Activated CD8-positive, alpha-beta T cell treated with anti-CD3 and anti-CD28 coated beads, Interleukin-2, amount 10 ng/mL, durations not matched to agents 7 days and 5 days (primary cell): ENCODE measurements around the gene GPSM3. TPM values are rescaled to one million over a fixed set of nuclear protein-coding genes. Genes with fewer than 3 reads are reported as not detected.
"Not testable (repeated sequence)": the region's sequence is repeated elsewhere in the genome, so short reads cannot be mapped to it uniquely, and the experiment has no call there.

ENCODE experiments used
- ATAC-seq: fragments of 150-1000 bp; cut with Tn5 transposase; one replicate; pipeline ENCODE4 v1.10.0; 2021; ENCODE audit warnings: moderate library complexity
- CTCF ChIA-PET: fragments of 350-600 bp; sonication (Branson Sonifier 250); formaldehyde crosslinking; loops from one replicate; lab custom pipeline; 2021; ENCODE audit warnings: antibody characterized with exemption; lab: Charles Lee
- POLR2A ChIA-PET: fragments of 350-600 bp; sonication (Branson Sonifier 250); formaldehyde crosslinking; loops from one replicate; lab custom pipeline; 2021; ENCODE audit warnings: antibody characterized with exemption; lab: Charles Lee
- DNase-seq: peaks from one replicate; pipeline ENCODE4 v3.0.0-alpha.2; 2020
- H3K27ac Mint-ChIP-seq: one replicate; pipeline ENCODE4 v1.8.0; 2021; ENCODE audit warnings: mild to moderate bottlenecking, mixed read lengths
- H3K27me3 Mint-ChIP-seq: one replicate; pipeline ENCODE4 v1.8.0; 2021; ENCODE audit warnings: low read depth, mixed read lengths
- H3K36me3 Mint-ChIP-seq: one replicate; pipeline ENCODE4 v1.8.0; 2021; ENCODE audit warnings: low read depth, mixed read lengths
- H3K4me1 Mint-ChIP-seq: one replicate; pipeline ENCODE4 v1.8.0; 2021; ENCODE audit warnings: low read depth, mixed read lengths
- H3K4me3 Mint-ChIP-seq: one replicate; pipeline ENCODE4 v1.8.0; 2021; ENCODE audit warnings: mild to moderate bottlenecking, mixed read lengths
- H3K9me3 Mint-ChIP-seq: one replicate; pipeline ENCODE4 v1.8.0; 2022; ENCODE audit warnings: mixed read lengths; ENCODE audit not compliant: insufficient read depth
- total RNA-seq, 2 experiments: library from RNA; stranded (reverse); gene quantifications; one replicate each; pipeline ENCODE4 v1.2.3, GENCODE V29; 2021

GPSM3 gene
- total RNA-seq, 2 experiments from 2014 or later, result 216 to 223 TPM

- ATAC-seq (no peak), DNase-seq (no peak)
- no peaks in the 10 kb centered on the region for H3K9me3 Mint-ChIP-seq
- ChIA-PET POLR2A (no interaction called here), CTCF (no interaction called here)
- peaks cover 1% of the 10 kb centered on the region for H3K36me3 Mint-ChIP-seq
- no peak overlapping the region for H3K4me3 Mint-ChIP-seq
- peaks cover 9% of the 10 kb centered on the region for H3K4me1 Mint-ChIP-seq
- H3K27ac Mint-ChIP-seq, result no peak overlapping the region
- H3K27me3 Mint-ChIP-seq, result peaks cover 11% of the 10 kb centered on the region
Observed at GRCh38 chr6:32200711-32201475, 8.4 kb upstream of the GPSM3 start.

DNA sequence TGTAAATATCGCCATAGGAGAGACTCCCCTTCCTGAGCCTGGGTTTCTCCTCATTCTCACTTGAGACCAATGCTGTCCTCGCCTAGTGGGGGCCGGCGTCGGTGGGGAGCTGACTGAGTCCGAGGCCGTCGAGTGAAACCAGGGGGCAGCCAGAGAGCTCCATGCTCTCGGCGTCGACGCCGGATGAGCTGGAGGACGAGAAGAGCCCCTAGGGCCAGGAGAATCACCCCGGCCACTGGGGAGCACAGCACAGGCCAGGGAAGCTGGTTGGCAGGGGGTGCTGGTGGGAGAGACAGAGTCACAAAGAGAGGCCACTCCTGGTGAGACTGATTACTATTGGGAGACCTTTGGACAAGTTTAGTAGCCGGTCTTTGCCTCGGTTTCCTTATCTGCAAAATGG is 6.4 kb upstream of the GPSM3 start:
- no peak overlapping the region for H3K4me3 Mint-ChIP-seq
- ChIA-PET CTCF (no interaction called here), POLR2A (no interaction called here)
- H3K27me3 Mint-ChIP-seq, result peaks cover 2% of the 10 kb centered on the region
- ATAC-seq, result no peak
- no peaks in the 10 kb centered on the region for H3K9me3 Mint-ChIP-seq
- no peak for DNase-seq
- H3K27ac Mint-ChIP-seq, result no peak overlapping the region
- peaks cover 25% of the 10 kb centered on the region for H3K4me1 Mint-ChIP-seq
- H3K36me3 Mint-ChIP-seq, result peaks cover 1% of the 10 kb centered on the region

DNA sequence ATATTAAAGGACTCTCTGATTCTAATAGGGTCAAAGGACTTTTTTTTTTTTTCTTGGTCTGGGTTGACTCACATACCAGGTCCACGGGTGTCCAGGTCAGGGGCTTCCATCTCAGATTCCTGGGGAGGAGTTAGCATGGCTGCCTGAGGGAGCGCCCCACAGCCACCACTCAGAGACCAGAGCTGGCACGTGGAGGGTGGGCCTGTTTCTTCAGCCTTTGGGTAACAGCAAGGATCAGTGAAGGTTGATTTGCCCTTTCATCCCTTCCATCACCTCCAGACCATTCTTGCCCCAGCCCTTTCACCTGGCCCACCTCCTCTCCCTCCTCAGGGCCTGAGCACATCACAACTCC is 5.9 kb upstream of the GPSM3 start:
- no peak for ATAC-seq
- Mint-ChIP-seq H3K27ac (no peak overlapping the region), H3K27me3 (no peaks in the 10 kb centered on the region), H3K4me3 (no peak overlapping the region), H3K4me1 (peaks cover 30% of the 10 kb centered on the region), H3K36me3 (peaks cover 1% of the 10 kb centered on the region), H3K9me3 (no peaks in the 10 kb centered on the region)
- ChIA-PET POLR2A (no interaction called here), CTCF (no interaction called here)
- DNase-seq, result no peak

DNA sequence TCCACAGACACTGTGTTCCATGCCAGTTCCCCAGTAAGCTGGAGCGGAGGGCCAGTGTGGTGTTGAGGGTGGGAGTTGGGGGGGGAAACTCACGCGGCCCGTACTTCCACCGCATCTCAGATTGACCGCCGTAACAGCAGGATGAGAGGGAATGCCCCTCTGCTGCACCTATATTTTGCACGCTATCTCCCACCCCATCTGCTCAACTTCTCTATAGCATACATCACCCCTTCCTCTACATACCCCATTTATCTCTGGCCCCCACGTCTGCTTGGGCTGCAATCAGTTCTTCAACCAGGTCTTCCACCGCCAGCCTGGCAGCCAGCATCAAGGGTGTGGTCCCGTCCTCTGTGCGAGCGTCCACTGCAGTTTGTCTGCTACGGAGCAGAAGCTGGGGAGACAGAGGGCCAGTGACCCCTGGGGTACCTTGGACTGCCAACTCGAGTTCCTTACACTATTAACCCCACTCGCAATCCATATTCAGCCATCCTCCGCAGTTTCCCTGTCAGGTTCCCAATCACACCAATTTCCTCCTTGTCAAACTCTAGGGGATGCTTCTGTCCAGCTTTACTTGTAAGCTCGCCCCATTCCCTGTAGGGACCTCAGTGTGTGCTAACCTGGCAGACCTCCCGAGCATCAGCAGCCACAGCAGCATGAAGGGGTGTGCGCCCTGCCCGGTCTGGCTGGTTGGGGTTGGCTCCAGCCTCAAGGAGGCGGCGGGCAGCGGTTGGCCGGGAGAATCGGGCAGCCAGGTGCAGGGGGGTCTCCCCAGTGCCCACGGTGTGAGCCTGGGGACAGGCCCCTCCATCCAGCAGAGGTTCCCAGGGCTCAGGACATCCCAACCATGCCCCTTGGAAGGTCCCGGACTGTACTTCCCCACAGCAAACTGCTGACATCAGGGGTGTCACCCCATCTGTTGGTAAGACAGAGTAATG is 4.5 kb upstream of the GPSM3 start:
- Mint-ChIP-seq H3K4me3 (peak overlapping the region; percentile 97), H3K9me3 (no peaks in the 10 kb centered on the region), H3K27me3 (no peaks in the 10 kb centered on the region), H3K4me1 (peaks cover 33% of the 10 kb centered on the region), H3K36me3 (peaks cover 6% of the 10 kb centered on the region), H3K27ac (peak overlapping the region; percentile 99)
- CTCF ChIA-PET, result interaction anchor here (1.4 to 2.7 kb wide), 3 partner anchors 20 to 78 kb away, joined by 4 to 28 read pairs (median 25); partner anchors contain the start of genes AGPAT1, ATF6B and FKBPL
- DNase-seq, result no peak
- no peak for ATAC-seq
- POLR2A ChIA-PET, result interaction anchor here (0.6 to 1.1 kb wide), 5 partner anchors 21 to 1320 kb away, joined by 3 to 5 read pairs (median 3); partner anchors contain the start of gene ATF6B

- H3K27me3 Mint-ChIP-seq, result no peaks in the 10 kb centered on the region
Observed at GRCh38 chr6:32195902-32196681, 3.6 kb upstream of the GPSM3 start.

GRCh38 chr6:32195652-32195901 is 3.1 kb upstream of the GPSM3 start:
- Mint-ChIP-seq H3K9me3 (no peaks in the 10 kb centered on the region), H3K36me3 (peaks cover 18% of the 10 kb centered on the region), H3K4me1 (peaks cover 33% of the 10 kb centered on the region), H3K27me3 (no peaks in the 10 kb centered on the region), H3K4me3 (peak overlapping the region; percentile 97), H3K27ac (peak overlapping the region; percentile 99)
- DNase-seq (peak; percentile 100), ATAC-seq (peak; percentile 90)
- ChIA-PET POLR2A (interaction anchor here (1.0 to 1.5 kb wide), 7 partner anchors 18 to 650 kb away, joined by 3 to 6 read pairs (median 4); partner anchors contain the start of genes AGPAT1, C6orf47 and TAP2), CTCF (interaction anchor here (0.8 to 2.7 kb wide), 23 partner anchors 11 to 789 kb away, joined by 3 to 28 read pairs (median 4); partner anchors contain the start of genes AGPAT1, ATF6B, DXO and FKBPL)

More at GRCh38 chr6:32195902-32196681, 3.6 kb upstream of the GPSM3 start:
- DNase-seq (peak; percentile 76), ATAC-seq (peak; percentile 4)
- H3K4me1 Mint-ChIP-seq, result peaks cover 33% of the 10 kb centered on the region
- CTCF ChIA-PET, result interaction anchor here (0.8 to 2.7 kb wide), 22 partner anchors 10 to 789 kb away, joined by 3 to 28 read pairs (median 4); partner anchors contain the start of genes AGPAT1, ATF6B, DXO and FKBPL
- H3K4me3 Mint-ChIP-seq, result peak overlapping the region; percentile 97
- peak overlapping the region; percentile 99 for H3K27ac Mint-ChIP-seq
- H3K9me3 Mint-ChIP-seq, result no peaks in the 10 kb centered on the region
- POLR2A ChIA-PET, result interaction anchor here (0.6 to 1.5 kb wide), 10 partner anchors 19 to 1319 kb away, joined by 3 to 6 read pairs (median 4); partner anchors contain the start of genes AGPAT1 and TAP2
- peaks cover 15% of the 10 kb centered on the region for H3K36me3 Mint-ChIP-seq

DNA sequence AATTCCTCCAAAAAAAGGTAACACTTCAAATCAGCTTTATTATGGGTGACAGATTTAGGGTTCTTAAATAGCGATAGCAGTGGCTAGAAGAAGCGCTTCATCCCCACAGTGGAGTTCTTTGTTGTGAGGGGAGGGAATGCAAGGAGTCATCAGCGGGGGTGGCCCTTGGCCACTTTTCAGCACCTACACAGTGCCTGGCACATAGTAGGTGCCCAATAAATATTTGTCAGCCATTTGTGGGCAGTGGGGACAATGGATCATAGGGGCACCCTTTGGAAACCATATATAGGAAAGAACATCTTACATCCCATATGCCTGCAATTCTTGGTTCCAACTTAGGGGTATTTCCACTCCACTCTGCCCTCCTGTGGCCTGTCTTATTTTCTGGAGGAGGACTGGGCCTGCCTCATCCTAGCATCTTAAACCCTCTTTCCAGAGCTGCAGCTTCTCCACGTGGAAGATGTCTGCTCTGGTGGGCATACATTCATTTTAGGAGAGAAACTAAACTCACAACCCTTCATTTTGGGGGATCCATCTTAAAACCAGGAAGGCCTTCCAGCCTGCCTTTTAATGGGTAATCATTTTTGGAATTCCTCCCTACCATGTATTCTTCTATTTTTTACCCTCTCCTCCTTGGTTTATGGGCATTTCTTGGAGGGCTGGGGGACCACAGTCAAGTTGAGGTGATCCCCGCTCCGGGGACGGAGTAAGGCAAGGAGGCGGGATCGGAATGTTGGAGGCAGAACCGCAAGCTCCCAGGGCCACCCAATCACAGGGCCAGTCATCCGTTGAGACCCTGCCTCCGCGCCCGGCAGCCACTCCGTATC is 2.6 kb upstream of the GPSM3 start:
- H3K27ac Mint-ChIP-seq, result peak overlapping the region; percentile 92
- ChIA-PET CTCF (interaction anchor here (0.6 to 2.7 kb wide), 26 partner anchors 11 to 790 kb away, joined by 3 to 28 read pairs (median 4); partner anchors contain the start of genes AGPAT1, ATF6B, DXO and FKBPL), POLR2A (interaction anchor here (1.0 to 1.5 kb wide), 7 partner anchors 18 to 650 kb away, joined by 3 to 6 read pairs (median 4); partner anchors contain the start of genes AGPAT1, C6orf47 and TAP2)
- H3K9me3 Mint-ChIP-seq, result no peaks in the 10 kb centered on the region
- H3K36me3 Mint-ChIP-seq, result peaks cover 24% of the 10 kb centered on the region
- no peaks in the 10 kb centered on the region for H3K27me3 Mint-ChIP-seq
- DNase-seq (peak; percentile 61), ATAC-seq (peak; percentile 4)
- H3K4me1 Mint-ChIP-seq, result peaks cover 33% of the 10 kb centered on the region
- H3K4me3 Mint-ChIP-seq, result peak overlapping the region; percentile 97

GRCh38 chr6:32194388-32194787 is 1.9 kb upstream of the GPSM3 start:
- Mint-ChIP-seq H3K9me3 (no peaks in the 10 kb centered on the region), H3K4me3 (peak overlapping the region; percentile 99), H3K36me3 (peaks cover 24% of the 10 kb centered on the region), H3K27me3 (no peaks in the 10 kb centered on the region), H3K4me1 (peaks cover 33% of the 10 kb centered on the region), H3K27ac (peak overlapping the region; percentile 50)
- DNase-seq, result no peak
- CTCF ChIA-PET, result interaction anchor here (0.6 to 2.7 kb wide), 5 partner anchors 15 to 223 kb away, joined by 3 to 25 read pairs (median 3); partner anchors contain the start of genes AGPAT1 and DXO
- no peak for ATAC-seq
- POLR2A ChIA-PET, result interaction anchor here (1.0 to 1.3 kb wide), 2 partner anchors 65 to 534 kb away, joined by 4 to 5 read pairs; partner anchors contain the start of gene C6orf47

GRCh38 chr6:32193096-32193495 is 653 bp upstream of the GPSM3 start:
- not testable (repeated sequence) for ATAC-seq, H3K27me3 Mint-ChIP-seq, DNase-seq, H3K9me3 Mint-ChIP-seq
- Mint-ChIP-seq H3K4me1 (peaks cover 45% of the 10 kb centered on the region), H3K36me3 (peaks cover 37% of the 10 kb centered on the region), H3K27ac (peak overlapping the region; percentile 97), H3K4me3 (peak overlapping the region; percentile 99)
- ChIA-PET POLR2A (interaction anchor here (0.6 to 6.5 kb wide), 8 partner anchors 10 to 71 kb away, joined by 3 to 45 read pairs (median 5); partner anchors contain the start of genes AGPAT1, ATF6B, FKBPL and RNF5), CTCF (interaction anchor here (0.6 to 1.9 kb wide), 7 partner anchors 14 to 74 kb away, joined by 3 to 7 read pairs (median 4); partner anchors contain the start of genes AGPAT1 and FKBPL)
